H1 (cell line): ENCODE data around the gene OLFM3. TPM values are rescaled to one million over a fixed set of nuclear protein-coding genes. Genes with fewer than 3 reads are reported as not detected.

Experiments
- CTBP2 ChIP-seq: IDR thresholded peaks from 2 replicates; pipeline ENCODE4 v1.7.0; 2011; ENCODE audit warnings: borderline replicate concordance, mild to moderate bottlenecking, moderate library complexity, mixed read lengths, low read length; ENCODE audit not compliant: insufficient read depth, insufficient read length
- E2F6 ChIP-seq: IDR thresholded peaks from 2 replicates; pipeline ENCODE4 v1.6.1; 2012; ENCODE audit warnings: inconsistent platforms
- EZH2 ChIP-seq: fragments of 200-600 bp; sonication (generic); IDR thresholded peaks from 2 replicates; pipeline ENCODE4 v1.7.1; 2012; ENCODE audit warnings: low read depth, mild to moderate bottlenecking, moderate library complexity, low read length, inconsistent platforms; ENCODE audit not compliant: severe bottlenecking
- HDAC6 ChIP-seq: IDR thresholded peaks from one replicate; pipeline ENCODE4 v1.7.1; 2012; ENCODE audit warnings: low read depth, mild to moderate bottlenecking, inconsistent platforms, low read length, moderate library complexity
- SP2 ChIP-seq: IDR thresholded peaks from 2 replicates; pipeline ENCODE4 v1.6.1; 2012; ENCODE audit warnings: mild to moderate bottlenecking, low read length, inconsistent platforms
- USF2 ChIP-seq: IDR thresholded peaks from 2 replicates; pipeline ENCODE4 v1.6.1; 2011; ENCODE audit warnings: low read length, improper control_type of control experiment
- polyA plus RNA-seq, 7 experiments: library from polyadenylated mRNA; depleted of rRNA in 3 of 7; stranded (reverse) in 5 of 7; unstranded in 2 of 7; fragments of >200 nt in 5 of 7; fragments of 200-250 nt in 2 of 7; gene quantifications; 1 replicate in 5 of 7; 2 replicates in 1 of 7; 4 replicates in 1 of 7; pipeline versions ENCODE4 v1.2.1 to v1.2.3, GENCODE V29; 2011 to 2013; ENCODE audit warnings: missing spikeins in 2 of 7, mixed read lengths in 2 of 7
- total RNA-seq: library from RNA; stranded (reverse); fragmentation: NEBNext Ultra II Directional; extraction: Animal tissue kit (Norgen Biotek cat#: 25700); gene quantifications from 2 replicates; pipeline ENCODE4 v1.2.1, GENCODE V29; 2021

The OLFM3 gene
- total and polyA plus RNA-seq, 2 of the 8 experiments (the other 6 are each of a cell fraction or from before 2014, with no cell fraction given), result 0.30 to 0.32 TPM

DNA sequence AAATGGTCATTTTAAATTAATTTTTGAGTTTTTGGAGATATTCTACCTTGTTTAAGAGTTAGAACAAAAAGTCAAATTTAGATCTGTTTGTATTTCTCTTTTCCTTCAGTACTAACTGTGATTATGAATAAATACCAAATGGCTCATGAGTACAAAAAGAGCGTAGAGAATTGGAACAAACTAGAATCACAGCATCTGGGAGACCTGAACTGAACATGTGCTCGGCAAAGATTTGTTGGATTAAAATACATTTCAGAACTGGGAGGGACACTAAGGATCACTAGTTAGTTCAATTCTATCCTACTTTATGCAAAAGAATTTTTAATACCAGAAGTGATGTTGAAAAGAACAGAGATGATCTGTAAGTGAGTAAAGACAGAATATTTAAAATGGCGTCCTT is 19.5 kb downstream of the OLFM3 start (continued):
- TF ChIP-seq E2F6, result no peak
- no peak for TF ChIP-seq USF2
- TF ChIP-seq SP2, result no peak
- no peak for TF ChIP-seq CTBP2
- no peak for TF ChIP-seq EZH2
- no peak for TF ChIP-seq HDAC6
